HEK293 (cell line): Measurements from ENCODE around the gene LAMTOR5.

Experiments
- CTCF ChIP-seq: fragments of 450-650 bp; formaldehyde crosslinking; IDR thresholded peaks from 2 replicates; pipeline ENCODE4 v1.5.1; 2016; ENCODE audit warnings: missing biosample characterization, missing genetic modification characterization
- HOXA7 ChIP-seq: sonication (generic); formaldehyde crosslinking; IDR thresholded peaks from 2 replicates; pipeline ENCODE4 v1.8.1; 2022; ENCODE audit warnings: missing genetic modification reagents, borderline replicate concordance
- MYNN ChIP-seq: fragments of 450-650 bp; formaldehyde crosslinking; IDR thresholded peaks from 2 replicates; pipeline ENCODE4 v1.5.1; 2016; ENCODE audit warnings: missing biosample characterization, missing genetic modification characterization, borderline replicate concordance
- RBAK ChIP-seq: fragments of 450-650 bp; formaldehyde crosslinking; IDR thresholded peaks from 2 replicates; pipeline ENCODE4 v1.5.1; 2016; ENCODE audit warnings: missing biosample characterization, missing genetic modification characterization
- REST ChIP-seq: fragments of 450-650 bp; formaldehyde crosslinking; IDR thresholded peaks from 2 replicates; pipeline ENCODE4 v1.5.1; 2016; ENCODE audit warnings: missing biosample characterization, missing genetic modification characterization
- SETDB1 ChIP-seq: IDR thresholded peaks from one replicate; pipeline ENCODE4 v1.6.1; 2017; ENCODE audit warnings: mild to moderate bottlenecking, low read length, moderate library complexity, mixed read lengths; ENCODE audit not compliant: insufficient read length
- YY1 ChIP-seq: fragments of 450-650 bp; formaldehyde crosslinking; IDR thresholded peaks from 2 replicates; pipeline ENCODE4 v1.5.1; 2018; ENCODE audit warnings: missing biosample characterization, missing genetic modification characterization
- ZNF132 ChIP-seq: fragments of 450-650 bp; formaldehyde crosslinking; IDR thresholded peaks from 2 replicates; pipeline ENCODE4 v1.5.1; 2017; ENCODE audit warnings: missing biosample characterization, missing genetic modification characterization, borderline replicate concordance
- ZNF416 ChIP-seq: fragments of 450-650 bp; formaldehyde crosslinking; IDR thresholded peaks from 2 replicates; pipeline ENCODE4 v1.5.1; 2016; ENCODE audit warnings: missing biosample characterization, missing genetic modification characterization
- ZNF426 ChIP-seq: fragments of 450-650 bp; formaldehyde crosslinking; IDR thresholded peaks from 2 replicates; pipeline ENCODE4 v1.5.1; 2017; ENCODE audit warnings: missing biosample characterization, missing genetic modification characterization, mild to moderate bottlenecking, inconsistent platforms, moderate library complexity
- ZNF530 ChIP-seq: fragments of 450-650 bp; formaldehyde crosslinking; IDR thresholded peaks from 2 replicates; pipeline ENCODE4 v1.5.1; 2016; ENCODE audit warnings: low read depth, missing biosample characterization, missing genetic modification characterization
- ZNF585B ChIP-seq: fragments of 450-650 bp; formaldehyde crosslinking; IDR thresholded peaks from 2 replicates; pipeline ENCODE4 v1.5.1; 2016; ENCODE audit warnings: missing biosample characterization, missing genetic modification characterization
- ZSCAN4 ChIP-seq: fragments of 450-650 bp; formaldehyde crosslinking; IDR thresholded peaks from 2 replicates; pipeline ENCODE4 v1.5.1; 2017; ENCODE audit warnings: missing biosample characterization, missing genetic modification characterization

GRCh38 chr1:110428946-110429345 lies 21.5 kb upstream of the LAMTOR5 start:
- TF ChIP-seq CTCF, result no peak
- no peak for TF ChIP-seq SETDB1
- TF ChIP-seq ZNF132 (tag by site-specific recombination), result no peak
- TF ChIP-seq HOXA7 (CRISPR knock-in tag), result no peak
- TF ChIP-seq REST (tag by site-specific recombination), result no peak
- TF ChIP-seq ZNF585B, result no peak
- TF ChIP-seq ZNF416 (tag by site-specific recombination), result no peak
- no peak for TF ChIP-seq ZNF530 (tag by site-specific recombination)
- TF ChIP-seq MYNN (tag by site-specific recombination), result no peak
- TF ChIP-seq ZSCAN4, result no peak
- no peak for TF ChIP-seq RBAK
- TF ChIP-seq YY1 (tag by site-specific recombination), result no peak
- no peak for TF ChIP-seq ZNF426 (tag by site-specific recombination)
